K562 (cell line): ENCODE data around the gene CDK4. TPM values are rescaled to one million over a fixed set of nuclear protein-coding genes. Genes with fewer than 3 reads are reported as not detected.
A peak's percentile ranks its signal among the peaks of the same experiment; 100 is the strongest.

Experiments used
- ATF2 ChIP-seq: sonication (generic); formaldehyde crosslinking; IDR thresholded peaks from 2 replicates; pipeline ENCODE4 v1.8.1; 2022; ENCODE audit warnings: missing genetic modification reagents
- CHCHD3 ChIP-seq: fragments of 250-450 bp; sonication (Bioruptor Pico); IDR thresholded peaks from 2 replicates; pipeline ENCODE4 v2.1.2; 2022; ENCODE audit warnings: mild to moderate bottlenecking
- HES1 ChIP-seq: fragments of 450-650 bp; IDR thresholded peaks from 2 replicates; pipeline ENCODE4 v1.6.1; 2016; ENCODE audit warnings: low read depth, mild to moderate bottlenecking, moderate library complexity
- ZNF318 ChIP-seq, 2 experiments: fragments of 450-650 bp; IDR thresholded peaks; 2 replicates each; pipeline ENCODE4 v1.6.1; 2016; ENCODE audit warnings: mild to moderate bottlenecking in 2 of 2, borderline replicate concordance in 1 of 2, low read depth in 1 of 2, moderate library complexity in 1 of 2
- ZNF354B ChIP-seq: fragments of 250-450 bp; sonication (Bioruptor Pico); IDR thresholded peaks from 2 replicates; pipeline ENCODE4 v1.4.0; 2020
- polyA plus RNA-seq, 8 experiments: library from polyadenylated mRNA; depleted of rRNA in 4 of 8; stranded (reverse) in 5 of 8; unstranded in 3 of 8; fragments of >200 nt; fragmentation: Nextera tagmentation in 2 of 8; fragmentation: Illumina TruSeq in 1 of 8; extraction: Ambion mirVana in 2 of 8; extraction: Trizol in 1 of 8; gene quantifications; 2 replicates each; pipeline versions ENCODE4 v1.2.1 to v1.2.3, GENCODE V29; 2011 to 2014; ENCODE audit warnings: inconsistent platforms in 1 of 8, missing spikeins in 1 of 8
- total RNA-seq, 7 experiments: library from RNA; depleted of rRNA in 6 of 7; stranded (reverse); fragments of >200 nt in 6 of 7; fragmentation: Illumina TruSeq in 2 of 7; extraction: Trizol in 2 of 7; gene quantifications; 2 replicates each; pipeline versions ENCODE4 v1.2.1 to v1.2.3, GENCODE V29; 2011 to 2021; ENCODE audit warnings: low replicate concordance in 1 of 7
- TF ChIP-seq, protein P1 (sequence below), 2 experiments: fragments of 450-650 bp in 1 of 2; sonication (generic) in 1 of 2; formaldehyde crosslinking in 1 of 2; IDR thresholded peaks; 2 replicates each; pipeline versions ENCODE4 v1.7.1 to v1.9.0; 2016 to 2022; ENCODE audit warnings: inconsistent platforms in 1 of 2, mild to moderate bottlenecking in 1 of 2, missing genetic modification reagents in 1 of 2

CDK4 gene
- total and polyA plus RNA-seq, 9 of the 15 experiments (the other 6 are each of a cell fraction or from before 2014, with no cell fraction given): 37.8 to 436 (median 238) TPM

- TF ChIP-seq HES1: no peak
- TF ChIP-seq ZNF354B (CRISPR knock-in tag): no peak
- TF ChIP-seq ATF2 (CRISPR knock-in tag): peak; percentile 90; the same call in 1 of the 2 replicates
- TF ChIP-seq, protein P1, sequence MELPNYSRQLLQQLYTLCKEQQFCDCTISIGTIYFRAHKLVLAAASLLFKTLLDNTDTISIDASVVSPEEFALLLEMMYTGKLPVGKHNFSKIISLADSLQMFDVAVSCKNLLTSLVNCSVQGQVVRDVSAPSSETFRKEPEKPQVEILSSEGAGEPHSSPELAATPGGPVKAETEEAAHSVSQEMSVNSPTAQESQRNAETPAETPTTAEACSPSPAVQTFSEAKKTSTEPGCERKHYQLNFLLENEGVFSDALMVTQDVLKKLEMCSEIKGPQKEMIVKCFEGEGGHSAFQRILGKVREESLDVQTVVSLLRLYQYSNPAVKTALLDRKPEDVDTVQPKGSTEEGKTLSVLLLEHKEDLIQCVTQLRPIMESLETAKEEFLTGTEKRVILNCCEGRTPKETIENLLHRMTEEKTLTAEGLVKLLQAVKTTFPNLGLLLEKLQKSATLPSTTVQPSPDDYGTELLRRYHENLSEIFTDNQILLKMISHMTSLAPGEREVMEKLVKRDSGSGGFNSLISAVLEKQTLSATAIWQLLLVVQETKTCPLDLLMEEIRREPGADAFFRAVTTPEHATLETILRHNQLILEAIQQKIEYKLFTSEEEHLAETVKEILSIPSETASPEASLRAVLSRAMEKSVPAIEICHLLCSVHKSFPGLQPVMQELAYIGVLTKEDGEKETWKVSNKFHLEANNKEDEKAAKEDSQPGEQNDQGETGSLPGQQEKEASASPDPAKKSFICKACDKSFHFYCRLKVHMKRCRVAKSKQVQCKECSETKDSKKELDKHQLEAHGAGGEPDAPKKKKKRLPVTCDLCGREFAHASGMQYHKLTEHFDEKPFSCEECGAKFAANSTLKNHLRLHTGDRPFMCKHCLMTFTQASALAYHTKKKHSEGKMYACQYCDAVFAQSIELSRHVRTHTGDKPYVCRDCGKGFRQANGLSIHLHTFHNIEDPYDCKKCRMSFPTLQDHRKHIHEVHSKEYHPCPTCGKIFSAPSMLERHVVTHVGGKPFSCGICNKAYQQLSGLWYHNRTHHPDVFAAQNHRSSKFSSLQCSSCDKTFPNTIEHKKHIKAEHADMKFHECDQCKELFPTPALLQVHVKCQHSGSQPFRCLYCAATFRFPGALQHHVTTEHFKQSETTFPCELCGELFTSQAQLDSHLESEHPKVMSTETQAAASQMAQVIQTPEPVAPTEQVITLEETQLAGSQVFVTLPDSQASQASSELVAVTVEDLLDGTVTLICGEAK (IDR thresholded peaks at IDR 0.05): no peak
- TF ChIP-seq, protein P1 (CRISPR knock-in tag; IDR thresholded peaks at IDR 0.05): no peak
- 0 out of 4 replicates have a peak, but pooled peaks of 1 of the 2 experiments have one; percentile 24 for TF ChIP-seq ZNF318 (IDR thresholded peaks at IDR 0.05; ENCODE audit: borderline replicate concordance in 1 of 2, low read depth in 1 of 2)
- TF ChIP-seq CHCHD3: no peak
Measured at GRCh38 chr12:57744194-57744776, 7.8 kb downstream of the CDK4 start (continued).
